ENCODE data around the gene ABR.

ABR gene

GRCh38 chr17:1043601-1044251 lies 136.1 kb downstream of the ABR start:
- DNase-seq, result no peak

DNA sequence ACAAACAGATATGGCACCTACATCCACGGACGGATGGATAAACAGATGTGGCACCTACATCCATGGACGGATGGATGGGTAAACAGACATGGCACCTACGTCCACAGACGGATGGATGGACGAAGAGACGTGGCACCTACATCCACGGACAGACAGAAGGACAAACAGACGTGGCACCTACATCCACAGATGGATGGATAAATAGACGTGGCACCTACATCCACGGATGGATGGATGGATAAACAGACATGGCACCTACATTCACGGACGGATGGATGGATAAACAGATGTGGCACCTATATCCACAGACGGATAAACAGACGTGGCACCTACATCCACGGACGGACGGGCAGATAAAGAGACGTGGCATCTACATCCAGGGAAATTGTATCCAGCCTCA lies 137.3 kb downstream of the ABR start:
- no peak for DNase-seq

DNA sequence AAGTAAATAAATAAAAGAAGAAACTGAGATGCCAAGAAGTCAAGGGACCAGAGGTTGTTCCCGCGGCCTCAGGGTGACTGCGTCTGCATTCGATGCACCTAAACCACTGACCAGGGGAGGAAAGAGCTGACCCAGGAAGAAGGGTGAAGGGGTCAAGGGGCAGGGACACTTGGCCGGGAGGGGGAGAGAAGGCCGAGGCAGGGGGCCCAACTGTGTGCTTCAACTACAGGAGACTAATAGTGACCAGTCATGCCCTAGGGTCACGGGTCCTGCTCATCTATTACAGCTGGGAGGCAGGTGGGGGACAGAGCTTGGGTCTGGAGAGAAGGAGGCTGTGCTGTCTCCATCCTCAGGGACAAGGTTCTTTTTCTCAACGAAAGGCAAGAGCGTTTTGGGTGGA lies 138.0 kb downstream of the ABR start:
- DNase-seq, result no peak

- DNase-seq, result no peak
These were observed 139.6 kb downstream of the ABR start for GRCh38 chr17:1040216-1040600.

GRCh38 chr17:1039511-1040215 lies 140.1 kb downstream of the ABR start:
- no peak for DNase-seq

- no peak for DNase-seq
These were observed 140.7 kb downstream of the ABR start for GRCh38 chr17:1039123-1039507.

- no peak for DNase-seq
These were observed 141.2 kb downstream of the ABR start for GRCh38 chr17:1038459-1039122.

- DNase-seq, result no peak
These were observed 142.4 kb downstream of the ABR start for GRCh38 chr17:1037238-1037879.

DNA sequence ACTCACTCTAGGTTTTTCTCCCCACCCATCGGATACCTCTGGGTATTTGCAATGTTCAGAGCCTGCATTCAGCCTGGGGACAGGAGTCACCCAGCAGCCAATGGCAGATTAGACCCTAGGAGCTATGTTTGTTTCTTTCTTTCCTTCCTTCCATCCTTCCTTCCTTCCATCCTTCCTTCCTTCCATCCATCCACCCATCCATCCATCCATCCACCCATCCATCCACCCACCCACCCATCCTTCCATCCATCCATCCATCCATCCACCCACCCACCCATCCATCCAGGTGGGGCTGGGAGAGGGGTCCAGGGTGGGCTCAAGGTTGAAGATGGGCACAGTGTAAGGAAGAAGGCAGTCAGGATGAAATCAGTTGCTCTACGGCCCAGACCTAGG lies 142.9 kb downstream of the ABR start:
- DNase-seq, result no peak

- no peak for DNase-seq
These were observed 143.5 kb downstream of the ABR start for GRCh38 chr17:1036171-1036844.

- no peak for DNase-seq
These were observed 144.1 kb downstream of the ABR start for GRCh38 chr17:1035546-1036170.

- no peak for DNase-seq
These were observed 145.1 kb downstream of the ABR start for GRCh38 chr17:1034652-1035210.

DNA sequence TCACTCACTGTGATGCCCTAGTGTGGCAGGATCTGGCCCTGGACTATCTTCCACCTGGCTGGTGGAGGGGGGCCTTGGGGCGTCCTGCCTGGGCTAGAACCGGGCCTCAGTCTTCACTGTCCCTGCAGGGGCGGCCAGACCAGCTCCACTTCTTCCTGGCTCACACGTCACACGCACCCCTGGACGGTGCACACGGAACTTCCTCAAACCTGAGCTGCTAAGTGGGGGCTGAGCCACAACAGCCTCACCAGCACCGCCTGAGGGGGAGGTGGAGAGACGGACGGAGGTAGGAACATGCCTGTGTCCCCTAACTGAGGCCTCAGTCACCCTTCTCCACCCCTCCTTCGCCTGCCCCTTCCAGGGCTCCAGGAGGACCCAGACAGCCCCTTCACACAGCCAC lies 146.3 kb downstream of the ABR start:
- no peak for DNase-seq

DNA sequence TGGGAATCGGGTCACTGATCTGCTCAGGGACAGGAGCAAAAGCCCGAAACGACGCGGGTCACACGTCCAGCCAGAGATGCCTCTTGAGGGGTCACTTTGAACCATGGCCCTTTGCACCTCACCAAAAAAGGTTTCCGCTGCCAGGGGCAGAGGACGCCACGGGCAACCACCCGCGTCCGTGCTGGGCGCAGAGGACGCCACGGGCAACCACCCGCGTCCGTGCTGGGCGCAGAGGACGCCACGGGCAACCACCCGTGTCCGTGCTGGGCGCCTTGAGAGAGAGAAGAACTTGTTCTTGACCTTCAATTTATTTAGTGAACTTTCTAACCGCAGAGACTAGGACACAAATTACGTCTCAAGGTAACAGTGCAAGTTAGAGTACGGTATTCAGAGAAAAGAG lies 147.4 kb downstream of the ABR start:
- no peak for DNase-seq

- DNase-seq, result no peak
These were observed 148.1 kb downstream of the ABR start for GRCh38 chr17:1031711-1032110.

DNA sequence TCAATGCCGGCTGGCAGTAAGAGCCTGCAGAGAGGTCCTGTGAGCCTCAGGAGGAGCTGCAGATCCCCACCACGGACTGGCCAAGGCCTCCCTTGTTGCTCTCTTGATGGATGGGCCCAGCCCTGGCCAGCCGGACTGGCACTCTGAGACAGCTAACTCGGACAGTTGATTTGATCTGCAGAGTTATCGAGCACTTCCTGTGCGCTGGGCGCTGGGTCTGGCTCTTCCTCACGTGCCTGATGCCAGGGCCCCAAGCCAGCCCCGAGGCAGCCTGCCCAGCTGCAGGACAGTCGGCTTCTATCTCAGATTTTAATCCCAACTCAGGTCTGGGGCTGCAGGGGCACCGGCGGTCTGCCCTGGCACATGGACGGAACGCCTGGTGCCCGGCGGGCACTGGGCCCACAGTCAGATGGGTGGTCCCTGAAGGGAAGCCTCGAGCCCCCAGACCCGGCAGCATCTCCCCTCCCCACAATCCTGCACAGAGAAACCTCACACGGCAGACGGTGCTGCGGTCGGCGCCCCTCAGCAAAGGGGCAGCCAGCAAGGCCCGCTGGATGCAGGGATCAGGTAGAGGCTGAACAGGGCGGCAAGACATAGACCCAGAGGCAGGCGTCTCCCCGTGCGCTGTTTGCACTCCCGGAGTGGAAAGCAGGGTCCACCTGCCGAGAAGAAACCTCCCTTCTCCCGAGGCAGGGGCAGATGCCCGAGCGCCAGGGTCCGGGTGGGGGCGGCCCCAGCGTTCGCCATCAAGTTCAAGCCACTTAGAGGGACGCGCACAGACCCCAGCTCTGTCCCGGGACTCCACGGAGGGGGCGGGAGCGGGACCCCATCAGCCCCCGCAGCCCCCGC lies 148.9 kb downstream of the ABR start:
- no peak for DNase-seq

GRCh38 chr17:1029922-1030644 lies 149.7 kb downstream of the ABR start:
- no peak for DNase-seq

- no peak for DNase-seq
These were observed 150.4 kb downstream of the ABR start for GRCh38 chr17:1029196-1029921.

DNA sequence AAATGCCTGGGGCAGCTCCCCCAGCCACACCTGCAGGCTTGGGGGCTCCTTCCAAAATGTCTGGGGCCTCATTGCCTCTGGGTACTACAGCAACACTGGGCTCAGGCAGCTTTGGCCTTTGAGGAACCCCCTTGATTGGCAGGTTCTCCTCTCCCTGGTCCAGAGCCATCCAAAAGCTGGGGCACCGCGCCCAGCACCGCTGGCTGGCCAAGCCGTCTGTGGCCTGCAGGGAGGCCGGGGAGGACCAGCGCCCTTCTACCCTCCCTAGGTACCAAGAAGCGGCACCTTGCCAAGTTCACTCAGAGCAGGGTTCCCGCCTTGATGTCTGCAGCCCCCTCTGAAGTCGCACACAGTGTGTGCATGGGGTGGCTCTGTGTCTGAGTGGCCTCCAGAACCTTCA lies 152.7 kb downstream of the ABR start:
- no peak for DNase-seq

- no peak for DNase-seq
These were observed 153.2 kb downstream of the ABR start for GRCh38 chr17:1026599-1026975.

All from NCI-H446 (cell line).